ENCODE data around the gene MSLN.

- no peak for TF ChIP-seq SUZ12 (IDR thresholded peaks at IDR 0.05; ENCODE audit: extremely low read depth, insufficient read depth, insufficient read length)
- TF ChIP-seq ZNF274 (IDR thresholded peaks at IDR 0.05; ENCODE audit: low read depth, low read length) = no peak
- TF ChIP-seq YY1 (IDR thresholded peaks at IDR 0.05; ENCODE audit: insufficient read depth, insufficient read length) = no peak
These were observed 6.5 kb downstream of the MSLN start for GRCh38 chr16:766820-767640.

All from NT2/D1 (cell line).